GM21360 (cell line): ENCODE data around the gene ALOX5.
A peak's percentile ranks its signal among the peaks of the same experiment; 100 is the strongest.
"Not testable (repeated sequence)": the region's sequence is repeated elsewhere in the genome, so short reads cannot be mapped to it uniquely, and the experiment has no call there.

ENCODE experiments used
- ATAC-seq: cut with Tn5 transposase; IDR thresholded peaks from one replicate; pipeline ENCODE4 v1.9.1; 2021; ENCODE audit warnings: mild to moderate bottlenecking, moderate library complexity; ENCODE audit not compliant: unreplicated experiment

The ALOX5 gene

GRCh38 chr10:45403151-45403550 is 29.1 kb downstream of the ALOX5 start:
- ATAC-seq: no peak

- ATAC-seq: no peak
Observed at GRCh38 chr10:45404087-45404769, 30.2 kb downstream of the ALOX5 start.

- ATAC-seq: no peak
Observed at GRCh38 chr10:45404770-45405120, 30.7 kb downstream of the ALOX5 start.

- ATAC-seq: no peak
Observed at GRCh38 chr10:45407542-45407941, 33.5 kb downstream of the ALOX5 start.

GRCh38 chr10:45408421-45409319 is 34.7 kb downstream of the ALOX5 start:
- no peak for ATAC-seq

- not testable (repeated sequence) for ATAC-seq
Observed at GRCh38 chr10:45409347-45409746, 35.3 kb downstream of the ALOX5 start.

GRCh38 chr10:45409782-45410181 is 35.8 kb downstream of the ALOX5 start:
- ATAC-seq: no peak

- ATAC-seq: no peak
Observed at GRCh38 chr10:45410489-45410806, 36.4 kb downstream of the ALOX5 start.

GRCh38 chr10:45410807-45411606 is 37.0 kb downstream of the ALOX5 start:
- ATAC-seq: no peak

- no peak for ATAC-seq
Observed at GRCh38 chr10:45411607-45411940, 37.6 kb downstream of the ALOX5 start.

- ATAC-seq: not testable (repeated sequence)
Observed at GRCh38 chr10:45415062-45415461, 41.0 kb downstream of the ALOX5 start.

- no peak for ATAC-seq
Observed at GRCh38 chr10:45416603-45417002, 42.6 kb downstream of the ALOX5 start.

- no peak for ATAC-seq
Observed at GRCh38 chr10:45417746-45418145, 43.7 kb downstream of the ALOX5 start.

- no peak for ATAC-seq
Observed at GRCh38 chr10:45418417-45418848, 44.4 kb downstream of the ALOX5 start.

GRCh38 chr10:45418849-45419675 is 45.0 kb downstream of the ALOX5 start:
- peak; percentile 45 for ATAC-seq

GRCh38 chr10:45419676-45420025 is 45.6 kb downstream of the ALOX5 start:
- no peak for ATAC-seq

- ATAC-seq: peak; percentile 59
Observed at GRCh38 chr10:45420453-45421192, 46.6 kb downstream of the ALOX5 start.

- ATAC-seq: no peak
Observed at GRCh38 chr10:45421221-45422097, 47.4 kb downstream of the ALOX5 start.

GRCh38 chr10:45422207-45422865 is 48.3 kb downstream of the ALOX5 start:
- ATAC-seq: no peak
